SK-N-SH treated with all-trans-retinoic acid at 6 μM for 48 hours (cell line): ENCODE data around the gene NCAM2.

Source experiments
- POU6F1 ChIP-seq: fragments of 250-450 bp; sonication (Bioruptor Pico); IDR thresholded peaks from 2 replicates; pipeline ENCODE4 v1.8.0; 2021; ENCODE audit warnings: low read depth, mild to moderate bottlenecking, moderate library complexity, borderline replicate concordance
- RARB ChIP-seq: fragments of 250-450 bp; sonication (Bioruptor Pico); IDR thresholded peaks from 2 replicates; pipeline ENCODE4 v1.8.0; 2021; ENCODE audit warnings: mild to moderate bottlenecking, moderate library complexity

- TF ChIP-seq POU6F1 (CRISPR knock-in tag) (no peak), RARB (CRISPR knock-in tag) (no peak)
Observed at GRCh38 chr21:21067375-21067774, 69.2 kb downstream of the NCAM2 start.
